ENCODE measurements around the gene CTNNA1. TPM values are rescaled to one million over a fixed set of nuclear protein-coding genes. Genes with fewer than 3 reads are reported as not detected.
"Not testable (repeated sequence)": the region's sequence is repeated elsewhere in the genome, so short reads cannot be mapped to it uniquely, and the experiment has no call there.

Gene CTNNA1
- total RNA-seq, 2 experiments from 2014 or later = 88.1 to 92.6 TPM

- CTCF ChIA-PET = interaction anchor here (0.7 kb wide), 1 partner anchor 13 kb away, joined by 3 read pairs; no protein-coding TSS in a partner anchor
- POLR2A ChIA-PET = no interaction called here
These were observed 30.6 kb upstream of the CTNNA1 start for GRCh38 chr5:138722544-138723177.

GRCh38 chr5:138724470-138725146 is 28.6 kb upstream of the CTNNA1 start:
- POLR2A ChIA-PET = no interaction called here
- CTCF ChIA-PET = no interaction called here

- ChIA-PET POLR2A (no interaction called here), CTCF (no interaction called here)
These were observed 27.9 kb upstream of the CTNNA1 start for GRCh38 chr5:138725153-138725817.

GRCh38 chr5:138725818-138726416 is 27.3 kb upstream of the CTNNA1 start:
- CTCF ChIA-PET = no interaction called here
- POLR2A ChIA-PET = no interaction called here

GRCh38 chr5:138726848-138727247 is 26.4 kb upstream of the CTNNA1 start:
- ChIA-PET POLR2A (no interaction called here), CTCF (no interaction called here)

- CTCF ChIA-PET = not testable (repeated sequence)
These were observed 22.7 kb upstream of the CTNNA1 start for GRCh38 chr5:138730496-138730895.

GRCh38 chr5:138732466-138732865 is 20.8 kb upstream of the CTNNA1 start:
- ChIA-PET CTCF (no interaction called here), POLR2A (no interaction called here)

More at GRCh38 chr5:138730496-138730895, 22.7 kb upstream of the CTNNA1 start:
- POLR2A ChIA-PET = not testable (repeated sequence)

GRCh38 chr5:138732933-138733332 is 20.3 kb upstream of the CTNNA1 start:
- CTCF ChIA-PET = no interaction called here

GRCh38 chr5:138733509-138733908 is 19.7 kb upstream of the CTNNA1 start:
- POLR2A ChIA-PET = no interaction called here
- CTCF ChIA-PET = no interaction called here

More at GRCh38 chr5:138732933-138733332, 20.3 kb upstream of the CTNNA1 start:
- POLR2A ChIA-PET = no interaction called here

- CTCF ChIA-PET = interaction anchor here (0.7 kb wide), 1 partner anchor 14 kb away, joined by 3 read pairs; no protein-coding TSS in a partner anchor
- POLR2A ChIA-PET = no interaction called here
These were observed 16.9 kb upstream of the CTNNA1 start for GRCh38 chr5:138736293-138736692.

GRCh38 chr5:138737494-138738265 is 15.5 kb upstream of the CTNNA1 start:
- CTCF ChIA-PET = no interaction called here
- POLR2A ChIA-PET = interaction anchor here (0.6 kb wide), 1 partner anchor 14 kb away, joined by 3 read pairs; no protein-coding TSS in a partner anchor

- ChIA-PET POLR2A (no interaction called here), CTCF (no interaction called here)
These were observed 14.8 kb upstream of the CTNNA1 start for GRCh38 chr5:138738399-138738798.

GRCh38 chr5:138739938-138740337 is 13.3 kb upstream of the CTNNA1 start:
- POLR2A ChIA-PET = no interaction called here
- CTCF ChIA-PET = interaction anchor here (0.6 kb wide), 1 partner anchor 328 kb away, joined by 3 read pairs; no protein-coding TSS in a partner anchor

- ChIA-PET POLR2A (no interaction called here), CTCF (no interaction called here)
These were observed 9.7 kb upstream of the CTNNA1 start for GRCh38 chr5:138743484-138743883.

- CTCF ChIA-PET = no interaction called here
These were observed 8.0 kb upstream of the CTNNA1 start for GRCh38 chr5:138745268-138745667.

GRCh38 chr5:138748630-138749081 is 4.6 kb upstream of the CTNNA1 start:
- POLR2A ChIA-PET = interaction anchor here (0.6 kb wide), 1 partner anchor 882 kb away, joined by 3 read pairs; no protein-coding TSS in a partner anchor
- CTCF ChIA-PET = no interaction called here

More at GRCh38 chr5:138745268-138745667, 8.0 kb upstream of the CTNNA1 start:
- POLR2A ChIA-PET = no interaction called here

- POLR2A ChIA-PET = interaction anchor here (0.5 kb wide), 1 partner anchor 14 kb away, joined by 3 read pairs; no protein-coding TSS in a partner anchor
- CTCF ChIA-PET = not testable (repeated sequence)
These were observed 1.9 kb upstream of the CTNNA1 start for GRCh38 chr5:138751344-138751743.

- ChIA-PET POLR2A (no interaction called here), CTCF (interaction anchor here (0.6 to 1.5 kb wide), 2 partner anchors 72 to 496 kb away, joined by 3 to 5 read pairs; no protein-coding TSS in a partner anchor)
These were observed 779 bp upstream of the CTNNA1 start for GRCh38 chr5:138752341-138752950.
